DND-41 (cell line): Measurements from ENCODE around the gene CLECL1.

Experiments used
- CTCF ChIP-seq: IDR thresholded peaks from 2 replicates; pipeline ENCODE4 v1.5.1; 2012; ENCODE audit warnings: borderline replicate concordance, low read length, moderate library complexity, mild to moderate bottlenecking; ENCODE audit not compliant: poor library complexity, severe bottlenecking; ENCODE audit errors: extremely low read depth
- EZH2 ChIP-seq: IDR thresholded peaks from 3 replicates; pipeline ENCODE4 v1.6.1; 2012; ENCODE audit warnings: borderline replicate concordance, low read depth, mild to moderate bottlenecking, moderate library complexity, low read length, inconsistent platforms; ENCODE audit not compliant: severe bottlenecking

- TF ChIP-seq CTCF = no peak
- no peak for TF ChIP-seq EZH2
Observed at GRCh38 chr12:9706086-9706685, 26.7 kb downstream of the CLECL1 start.
